ENCODE data around the gene AGPAT4.

GRCh38 chr6:161207200-161207599 is 66.7 kb downstream of the AGPAT4 start:
- TF ChIP-seq CTCF (IDR thresholded peaks at IDR 0.05) (no peak), POLR2A (IDR thresholded peaks at IDR 0.05) (no peak)
